ENCODE measurements around the gene L1TD1. TPM values are rescaled to one million over a fixed set of nuclear protein-coding genes. Genes with fewer than 3 reads are reported as not detected.

The L1TD1 gene
- total RNA-seq: not detected in 2 replicates

GRCh38 chr1:62194651-62195544 is at the start of gene L1TD1:
TSS of gene L1TD1 (plus strand) at chr1:62194849. CDS start at chr1:62206629, 11,780 bp downstream.

Other genes with a start within 250 kb of the L1TD1 start
- not detected in 2 replicates for gene KANK4, start 124.6 kb downstream of the L1TD1 start, total RNA-seq
- gene USP1, start 242.2 kb downstream of the L1TD1 start, total RNA-seq: 15.5 and 41.4 TPM in 2 replicates